HepG2 (cell line): Measurements from ENCODE around the gene AAGAB. TPM values are rescaled to one million over a fixed set of nuclear protein-coding genes. Genes with fewer than 3 reads are reported as not detected.

Experiments used
- ATAC-seq: fragments of 200-7000 bp; cut with Tn5 transposase; 3 replicates; pipeline ENCODE4 v1.9.1; 2020; ENCODE audit warnings: mild to moderate bottlenecking, moderate library complexity
- BruUV-seq: library from RNA; stranded (reverse); fragments of 400-500 nt; replicated peaks from 2 replicates; lab custom pipeline; 2021; lab: Mats Ljungman, UMichigan
- CTCF ChIA-PET: fragments of 300-600 bp; formaldehyde crosslinking; extraction: SDS; loops from one replicate; lab custom pipeline; 2021; ENCODE audit warnings: low total read pairs, inconsistent platforms, low intra/inter-chr PET ratio; lab: Yijun Ruan, JAX
- POLR2A ChIA-PET: fragments of 350-600 bp; sonication (Branson Sonifier 250); formaldehyde crosslinking; loops from one replicate; lab custom pipeline; 2020; ENCODE audit warnings: antibody characterized with exemption, inconsistent platforms; lab: Yijun Ruan, JAX
- DNase-seq: peaks from one replicate; pipeline ENCODE4 v3.0.0-alpha.2; 2015; ENCODE audit warnings: low spot score
- FAIRE-seq: peaks from 3 replicates; lab custom pipeline; 2011; peaks lifted over from hg19 to GRCh38; lab: Jason Lieb, UNC
- H2AFZ ChIP-seq: one replicate; pipeline ENCODE4 v1.6.1; 2011; ENCODE audit warnings: low read length, inconsistent platforms
- H3K27ac ChIP-seq: fragments of 300-600 bp; 3 replicates; pipeline ENCODE4 v1.8.0; 2011; ENCODE audit warnings: mixed run types, mild to moderate bottlenecking, mixed read lengths, low read length, inconsistent platforms; ENCODE audit not compliant: insufficient read depth; ENCODE audit errors: extremely low read length
- H3K27me3 ChIP-seq, 2 experiments: fragments of 200-600 bp in 1 of 2; 2 replicates in 1 of 2; 3 replicates in 1 of 2; pipeline versions ENCODE4 v1.6.0 to v1.8.0; 2011; ENCODE audit warnings: low read length in 2 of 2, mild to moderate bottlenecking in 2 of 2, moderate library complexity in 2 of 2, inconsistent platforms in 1 of 2; ENCODE audit not compliant: insufficient read depth in 2 of 2, control insufficient read depth in 1 of 2
- H3K36me3 ChIP-seq, 2 experiments: fragments of 200-600 bp in 1 of 2; replicated peaks in 1 of 2; 2 replicates in 1 of 2; 3 replicates in 1 of 2; pipeline versions ENCODE4 v1.5.1 to v1.8.0; 2011; ENCODE audit warnings: low read length in 2 of 2, inconsistent platforms in 1 of 2; ENCODE audit not compliant: insufficient read depth in 2 of 2, control insufficient read depth in 1 of 2
- H3K4me1 ChIP-seq: 2 replicates; pipeline ENCODE4 v1.5.1; 2012; ENCODE audit warnings: low read length, inconsistent platforms; ENCODE audit not compliant: insufficient read depth
- H3K4me2 ChIP-seq: 2 replicates; pipeline ENCODE4 v1.6.0; 2011; ENCODE audit warnings: low read depth, low read length, inconsistent platforms
- H3K4me3 ChIP-seq, 3 experiments: fragments of 200-600 bp in 1 of 3; sonication (generic), shearing (Covaris generic) in 1 of 3; replicated peaks in 1 of 3; 2 replicates each; pipeline ENCODE4 v1.5.1; 2011 to 2016; ENCODE audit warnings: low read length in 3 of 3, inconsistent platforms in 2 of 3, low read depth in 2 of 3, mild to moderate bottlenecking in 2 of 3, control low read depth in 1 of 3, mixed read lengths in 1 of 3; ENCODE audit not compliant: insufficient read depth in 1 of 3
- H3K79me2 ChIP-seq: one replicate; pipeline ENCODE4 v1.6.1; 2011; ENCODE audit warnings: low read length, inconsistent platforms; ENCODE audit not compliant: insufficient read depth
- H3K9ac ChIP-seq: 2 replicates; pipeline ENCODE4 v1.6.0; 2011; ENCODE audit warnings: mild to moderate bottlenecking, low read depth, low read length, inconsistent platforms; ENCODE audit not compliant: insufficient read depth
- H3K9me3 ChIP-seq: 2 replicates; pipeline ENCODE4 v1.5.1; 2012; ENCODE audit warnings: mild to moderate bottlenecking, low read length
- H4K20me1 ChIP-seq: 2 replicates; pipeline ENCODE4 v1.6.0; 2011; ENCODE audit warnings: inconsistent platforms, mild to moderate bottlenecking, low read length, moderate library complexity; ENCODE audit not compliant: insufficient read depth
- DR1 ChIP-seq: sonication (generic); formaldehyde crosslinking; IDR thresholded peaks from 2 replicates; pipeline ENCODE4 v1.8.0; 2021; ENCODE audit warnings: mild to moderate bottlenecking, missing genetic modification reagents, inconsistent platforms
- DRAP1 ChIP-seq: IDR thresholded peaks from 2 replicates; pipeline ENCODE4 v1.6.1; 2016; ENCODE audit warnings: missing genetic modification reagents, missing compliant biosample characterization
- HNRNPK ChIP-seq: fragments of 200-400 bp; formaldehyde crosslinking; IDR thresholded peaks from 2 replicates; pipeline ENCODE4 v1.6.1; 2018; ENCODE audit warnings: low read length, low read depth, moderate library complexity, mild to moderate bottlenecking; ENCODE audit not compliant: poor library complexity, severe bottlenecking
- IKZF4 ChIP-seq: sonication (generic); formaldehyde crosslinking; IDR thresholded peaks from 2 replicates; pipeline ENCODE4 v1.5.1; 2020; ENCODE audit warnings: borderline replicate concordance, mild to moderate bottlenecking, low read depth, missing genetic modification reagents; ENCODE audit errors: not compliant biosample characterization
- YY1 ChIP-seq: IDR thresholded peaks from 2 replicates; pipeline ENCODE4 v1.6.1; 2011; ENCODE audit warnings: low read length, low read depth, moderate library complexity, mild to moderate bottlenecking; ENCODE audit not compliant: insufficient read depth, insufficient replicate concordance
- WGBS: methylation state at CpG from one replicate; pipeline ENCODE4 v1.1.6; 2017; ENCODE audit warnings: low lambda C conversion rate; 5-methylcytosine and 5-hydroxymethylcytosine counted together
- in situ Hi-C: cut with HindIII; loops from 2 replicates; pipeline ENCODE4 v1.10.0; 2017; ENCODE audit warnings: low pct_unique_long_range_greater_than_20kb; ENCODE audit not compliant: extremely low pct_ligation_motif_present
- intact Hi-C: fragments of 100-400 bp; cut with micrococcal nuclease; formaldehyde crosslinking; loops from one replicate; pipeline ENCODE4 v1.10.0; 2022; ENCODE audit not compliant: unreplicated experiment
- polyA plus RNA-seq, 8 experiments: library from polyadenylated mRNA; depleted of rRNA in 3 of 8; stranded (reverse) in 7 of 8; unstranded in 1 of 8; fragments of >200 nt; fragmentation: Illumina TruSeq in 4 of 8; extraction: Trizol in 4 of 8; gene quantifications; 2 replicates each; pipeline versions ENCODE4 v1.2.1 to v1.2.3, GENCODE V29; 2011 to 2016; ENCODE audit warnings: low read depth in 4 of 8, missing spikeins in 1 of 8, mixed read lengths in 1 of 8; ENCODE audit not compliant: insufficient read depth in 1 of 8
- total RNA-seq, 5 experiments: library from RNA; depleted of rRNA; stranded (reverse); fragments of >200 nt; fragmentation: Illumina TruSeq; extraction: Trizol; gene quantifications; 2 replicates each; pipeline ENCODE4 v1.2.3, GENCODE V29; 2016; ENCODE audit warnings: low read depth in 1 of 5

Gene AAGAB
- total and polyA plus RNA-seq, 2 of the 13 experiments (the other 11 are each of a cell fraction or from before 2014, with no cell fraction given): 8.0 to 34.9 TPM

- TF ChIP-seq DR1 (CRISPR knock-in tag) (no peak), DRAP1 (CRISPR knock-in tag) (no peak), HNRNPK (no peak)
- TF ChIP-seq, all 625 proteins: peak for 0
Observed at GRCh38 chr15:67170143-67170925, 84.1 kb downstream of the AAGAB start (continued).

DNA sequence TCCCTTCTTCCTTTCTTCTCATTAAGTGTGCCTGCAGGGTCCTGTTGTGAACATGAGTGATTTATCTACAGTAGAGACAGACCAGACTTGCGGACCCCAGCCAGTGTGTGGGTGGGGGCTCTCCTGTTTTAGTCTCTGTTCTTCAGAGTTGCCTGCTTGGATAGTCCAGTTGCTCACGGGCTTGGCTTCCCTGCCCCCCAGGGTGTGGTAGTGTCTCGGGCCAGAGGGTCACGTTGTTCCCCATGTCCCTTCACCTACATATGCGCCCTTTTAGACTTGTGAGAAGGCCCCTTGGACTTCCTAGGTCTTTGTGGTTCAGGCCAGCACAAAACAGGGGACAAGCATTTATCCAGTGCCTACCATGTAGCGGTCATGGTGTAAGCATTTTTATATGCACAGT is 85.8 kb downstream of the AAGAB start:
- Histone ChIP-seq H3K9ac (no peak overlapping the region), H4K20me1 (no peaks in the 10 kb centered on the region), H2AFZ (no peak overlapping the region), H3K4me2 (no peak overlapping the region), H3K79me2 (no peaks in the 10 kb centered on the region), H3K27ac (no peak overlapping the region), H3K9me3 (no peaks in the 10 kb centered on the region), H3K27me3 (no peaks in the 10 kb centered on the region), H3K36me3 (peaks cover 55 to 93% of the 10 kb centered on the region in 2 experiments), H3K4me3 (no peak overlapping the region), H3K4me1 (no peaks in the 10 kb centered on the region)
- DNase-seq (no peak), FAIRE-seq (no peak), ATAC-seq (no peak)
- intact Hi-C loops (no loop called here), in situ Hi-C loops (no loop called here)
- WGBS: 98% methylated on average over 6 of the region's 6 CpGs
- POLR2A ChIA-PET: no interaction called here
- CTCF ChIA-PET: no interaction called here
- TF ChIP-seq IKZF4 (CRISPR knock-in tag) (no peak), YY1 (no peak)
- BruUV-seq: no TSS peak
